ENCODE results near the gene DFFA.

- TF ChIP-seq ZNF274 (IDR thresholded peaks at IDR 0.05; ENCODE audit: low read depth, low read length) (no peak), YY1 (IDR thresholded peaks at IDR 0.05; ENCODE audit: insufficient read depth, insufficient read length) (no peak)
Observed at GRCh38 chr1:10467078-10467477, 5.3 kb downstream of the DFFA start.
